Mammary epithelial cell (primary cell): ENCODE data around the gene PTPN21.

Source experiments
- CTCF ChIP-seq, 2 donors: IDR thresholded peaks in 1 of 2; conservative IDR thresholded peaks in 1 of 2; 2 replicates each; pipeline ENCODE4 v1.5.1; 2011 to 2012; ENCODE audit warnings: inconsistent platforms in 2 of 2, low read length in 2 of 2, mild to moderate bottlenecking in 2 of 2, control low read depth in 1 of 2, low read depth in 1 of 2; ENCODE audit not compliant: insufficient read depth in 1 of 2; ENCODE audit errors: extremely low read depth in 1 of 2
- EZH2 ChIP-seq: IDR thresholded peaks from 2 replicates; pipeline ENCODE4 v1.6.1; 2012; ENCODE audit warnings: low read length, inconsistent platforms, borderline replicate concordance

GRCh38 chr14:88552876-88553275 is 1.9 kb downstream of the PTPN21 start:
- no peak for TF ChIP-seq CTCF (conservative IDR thresholded peaks at IDR 0.05 in 1 of 2, IDR thresholded peaks at IDR 0.05 in 1 of 2; ENCODE audit: extremely low read depth in 1 of 2, insufficient read depth in 1 of 2, low read depth in 1 of 2, low read length in 2 of 2)
- TF ChIP-seq EZH2: no peak
